GM13977 (cell line): Measurements from ENCODE around the gene DCUN1D2.

Experiments used
- DNase-seq: peaks from one replicate; pipeline ENCODE4 v3.0.0; 2012; ENCODE audit warnings: low spot score
- CTCF ChIP-seq: IDR thresholded peaks from 2 replicates; pipeline ENCODE4 v1.5.1; 2012; ENCODE audit warnings: mild to moderate bottlenecking, control low read depth; ENCODE audit not compliant: insufficient read depth; ENCODE audit errors: extremely low read depth, missing control alignments
- in situ Hi-C: fragments of 300-500 bp; cut with MboI; formaldehyde crosslinking; loops from one replicate; pipeline ENCODE4 v1.12.0; 2022; ENCODE audit warnings: low sequenced_read_pairs, low pct_unique_long_range_greater_than_20kb, mixed read lengths, inconsistent platforms; ENCODE audit not compliant: unreplicated experiment

Gene DCUN1D2

GRCh38 chr13:113431171-113431570 lies 59.3 kb downstream of the DCUN1D2 start:
- in situ Hi-C loops, result no loop called here
- DNase-seq, result no peak
- TF ChIP-seq CTCF, result no peak

GRCh38 chr13:113430378-113431110 lies 60.0 kb downstream of the DCUN1D2 start:
- no peak for DNase-seq
- no peak for TF ChIP-seq CTCF
- in situ Hi-C loops, result no loop called here

- TF ChIP-seq CTCF, result no peak
- no peak for DNase-seq
- in situ Hi-C loops, result no loop called here
These were observed 60.9 kb downstream of the DCUN1D2 start for GRCh38 chr13:113429608-113429985.

- in situ Hi-C loops, result no loop called here
- DNase-seq, result no peak
- no peak for TF ChIP-seq CTCF
These were observed 61.5 kb downstream of the DCUN1D2 start for GRCh38 chr13:113428871-113429607.

GRCh38 chr13:113428469-113428865 lies 62.0 kb downstream of the DCUN1D2 start:
- no peak for DNase-seq
- no peak for TF ChIP-seq CTCF
- in situ Hi-C loops, result no loop called here

- no peak for DNase-seq
- TF ChIP-seq CTCF, result no peak
- in situ Hi-C loops, result no loop called here
These were observed 62.7 kb downstream of the DCUN1D2 start for GRCh38 chr13:113427562-113428468.
